K562 (cell line): ENCODE results near the gene HGFAC. TPM values are rescaled to one million over a fixed set of nuclear protein-coding genes. Genes with fewer than 3 reads are reported as not detected.

Experiments
- ATAC-seq: fragments of 200-7000 bp; cut with Tn5 transposase; 3 replicates; pipeline ENCODE4 v1.9.1; 2020; ENCODE audit warnings: moderate library complexity
- BruUV-seq: library from RNA; stranded (reverse); fragments of 400-500 nt; replicated peaks from 2 replicates; lab custom pipeline; 2021; lab: Mats Ljungman, UMichigan
- CTCF ChIA-PET: fragments of 300-600 bp; formaldehyde crosslinking; extraction: SDS; loops from one replicate; lab custom pipeline; 2021; ENCODE audit warnings: low intra/inter-chr PET ratio; lab: Yijun Ruan, JAX
- POLR2A ChIA-PET: fragments of 300-600, 350-650 bp; sonication (Branson Sonifier 250); formaldehyde crosslinking; extraction: SDS; loops from one replicate; lab custom pipeline; 2021; ENCODE audit warnings: antibody characterized with exemption, inconsistent platforms; lab: Yijun Ruan, JAX
- DNase-seq, 4 experiments: peaks; one replicate each; pipeline versions ENCODE4 v3.0.0 to v3.0.0-alpha.2; 2011 to 2018; ENCODE audit warnings: low spot score in 3 of 4, mixed read lengths in 3 of 4; ENCODE audit errors: extremely low read depth in 1 of 4
- FAIRE-seq: peaks from 2 replicates; lab custom pipeline; 2011; peaks lifted over from hg19 to GRCh38; lab: Jason Lieb, UNC
- H2AFZ ChIP-seq: 2 replicates; pipeline ENCODE4 v1.6.0; 2011; ENCODE audit warnings: low read depth, low read length, control low read depth, inconsistent platforms
- H3K27ac ChIP-seq: fragments of 200-600 bp; 3 replicates; pipeline ENCODE4 v1.8.0; 2011; ENCODE audit warnings: low read depth, mild to moderate bottlenecking, control low read depth, inconsistent platforms, low read length, moderate library complexity, mixed read lengths; ENCODE audit errors: extremely low read depth
- H3K27me3 ChIP-seq, 2 experiments: fragments of 300-600 bp in 1 of 2; 2 replicates in 1 of 2; 3 replicates in 1 of 2; pipeline versions ENCODE4 v1.6.0 to v1.8.0; 2011; ENCODE audit warnings: inconsistent platforms in 2 of 2, low read length in 2 of 2, mild to moderate bottlenecking in 1 of 2, mixed read lengths in 1 of 2, moderate library complexity in 1 of 2; ENCODE audit not compliant: control insufficient read depth in 2 of 2, insufficient read depth in 2 of 2
- H3K36me3 ChIP-seq: fragments of 300-600 bp; 3 replicates; pipeline ENCODE4 v1.8.0; 2011; ENCODE audit warnings: mild to moderate bottlenecking, low read length, inconsistent platforms; ENCODE audit not compliant: control insufficient read depth, insufficient read depth
- H3K4me1 ChIP-seq, 2 experiments: fragments of 200-600 bp in 1 of 2; replicated peaks in 1 of 2; 2 replicates in 1 of 2; 3 replicates in 1 of 2; pipeline versions ENCODE4 v1.5.1 to v1.8.0; 2011; ENCODE audit warnings: inconsistent platforms in 2 of 2, low read length in 2 of 2, mild to moderate bottlenecking in 1 of 2, mixed read lengths in 1 of 2, moderate library complexity in 1 of 2; ENCODE audit not compliant: control insufficient read depth in 2 of 2, insufficient read depth in 2 of 2
- H3K4me2 ChIP-seq: 2 replicates; pipeline ENCODE4 v1.6.1; 2011; ENCODE audit warnings: low read length, control low read depth, inconsistent platforms, mixed read lengths; ENCODE audit not compliant: insufficient read depth
- H3K4me3 ChIP-seq: fragments of 200-600 bp; sonication (generic), shearing (Covaris generic); 2 replicates; pipeline ENCODE4 v1.5.1; 2016; ENCODE audit warnings: control low read depth, inconsistent platforms
- H3K79me2 ChIP-seq: fragments of 200-600 bp; 3 replicates; pipeline ENCODE4 v1.8.0; 2011; ENCODE audit warnings: low read length, inconsistent platforms; ENCODE audit not compliant: control insufficient read depth, insufficient read depth
- H3K9ac ChIP-seq, 2 experiments: 2 replicates each; pipeline versions ENCODE4 v1.6.0 to v1.6.1; 2011; ENCODE audit warnings: low read depth in 2 of 2, low read length in 2 of 2, control low read depth in 1 of 2, inconsistent platforms in 1 of 2, mild to moderate bottlenecking in 1 of 2, mixed read lengths in 1 of 2; ENCODE audit not compliant: insufficient read depth in 1 of 2
- H3K9me1 ChIP-seq: one replicate; pipeline ENCODE4 v1.6.0; 2011; ENCODE audit warnings: inconsistent platforms, mild to moderate bottlenecking, low read length, moderate library complexity; ENCODE audit not compliant: control insufficient read depth, insufficient read depth
- H3K9me3 ChIP-seq: replicated peaks from 2 replicates; pipeline ENCODE4 v1.5.1; 2011; ENCODE audit warnings: low read depth, low read length, inconsistent platforms; ENCODE audit not compliant: control insufficient read depth, insufficient read depth
- H4K20me1 ChIP-seq: replicated peaks from 2 replicates; pipeline ENCODE4 v1.6.1; 2011; ENCODE audit warnings: low read length, inconsistent platforms, mixed read lengths; ENCODE audit not compliant: control insufficient read depth, insufficient read depth
- CTCF ChIP-seq, 3 experiments: IDR thresholded peaks in 2 of 3; conservative IDR thresholded peaks in 1 of 3; 2 replicates each; pipeline ENCODE4 v1.5.1; 2011 to 2012; ENCODE audit warnings: low read length in 3 of 3, mild to moderate bottlenecking in 3 of 3, control low read depth in 2 of 3, improper control_type of control experiment in 1 of 3, inconsistent platforms in 1 of 3, low read depth in 1 of 3, mixed read lengths in 1 of 3, moderate library complexity in 1 of 3; ENCODE audit not compliant: insufficient read depth in 2 of 3
- YY1 ChIP-seq, 3 experiments: IDR thresholded peaks; 2 replicates each; pipeline ENCODE4 v1.6.1; 2011; ENCODE audit warnings: low read length in 2 of 3, mild to moderate bottlenecking in 2 of 3, moderate library complexity in 2 of 3, borderline replicate concordance in 1 of 3, control low read depth in 1 of 3, low read depth in 1 of 3; ENCODE audit not compliant: insufficient read depth in 3 of 3, insufficient replicate concordance in 2 of 3, control insufficient read depth in 1 of 3, insufficient read length in 1 of 3; ENCODE audit errors: extremely low read depth in 1 of 3
- ZBTB33 ChIP-seq: sonication (generic); formaldehyde crosslinking; IDR thresholded peaks from 2 replicates; pipeline ENCODE4 v1.8.1; 2023; ENCODE audit warnings: mild to moderate bottlenecking, missing genetic modification reagents
- WGBS: fragments of 100-300 bp; shearing (Covaris generic); methylation state at CpG from one replicate; pipeline ENCODE4 v1.1.6; 2016; ENCODE audit warnings: low coverage, mixed read lengths; ENCODE audit not compliant: insufficient coverage; ENCODE audit errors: missing lambda C conversion rate; 5-methylcytosine and 5-hydroxymethylcytosine counted together
- in situ Hi-C: fragments of 300-500 bp; cut with MboI; formaldehyde crosslinking; loops from 4 replicates; pipeline ENCODE4 v1.15.0; 2018; ENCODE audit warnings: inconsistent platforms, mixed read lengths
- intact Hi-C: fragments of 100-400 bp; cut with micrococcal nuclease; formaldehyde crosslinking; loops from 2 replicates; pipeline ENCODE4 v1.14.2; 2022
- polyA plus RNA-seq, 8 experiments: library from polyadenylated mRNA; depleted of rRNA in 4 of 8; stranded (reverse) in 5 of 8; unstranded in 3 of 8; fragments of >200 nt; fragmentation: Nextera tagmentation in 2 of 8; fragmentation: Illumina TruSeq in 1 of 8; extraction: Ambion mirVana in 2 of 8; extraction: Trizol in 1 of 8; gene quantifications; 2 replicates each; pipeline versions ENCODE4 v1.2.1 to v1.2.3, GENCODE V29; 2011 to 2014; ENCODE audit warnings: inconsistent platforms in 1 of 8, missing spikeins in 1 of 8
- total RNA-seq, 7 experiments: library from RNA; depleted of rRNA in 6 of 7; stranded (reverse); fragments of >200 nt in 6 of 7; fragmentation: Illumina TruSeq in 2 of 7; extraction: Trizol in 2 of 7; gene quantifications; 2 replicates each; pipeline versions ENCODE4 v1.2.1 to v1.2.3, GENCODE V29; 2011 to 2021; ENCODE audit warnings: low replicate concordance in 1 of 7

HGFAC gene
- total and polyA plus RNA-seq, 9 of the 15 experiments (the other 6 are each of a cell fraction or from before 2014, with no cell fraction given): 0.13 TPM; not detected in 8

GRCh38 chr4:3418029-3418762 is 23.6 kb upstream of the HGFAC start:
- peaks cover 0 to 26% of the 10 kb centered on the region in 2 experiments; a peak in 1 of 5 replicates for H3K4me1 ChIP-seq
- intact Hi-C loops: no loop called here
- FAIRE-seq: no peak
- H3K27ac ChIP-seq: no peak overlapping the region
- CTCF ChIA-PET: no interaction called here
- no TSS peak for BruUV-seq
- in situ Hi-C loops: no loop called here
- peak in 1 of 4 experiments; percentile 37 for DNase-seq
- H3K36me3 ChIP-seq: no peaks in the 10 kb centered on the region
- no peaks in the 10 kb centered on the region for H3K9me3 ChIP-seq
- H2AFZ ChIP-seq: no peak overlapping the region
- ATAC-seq: peak; percentile 75; the same call in 2 of the 3 replicates
- H4K20me1 ChIP-seq: peaks cover 14% of the 10 kb centered on the region
- H3K9me1 ChIP-seq: no peaks in the 10 kb centered on the region
- no peak overlapping the region for H3K4me2 ChIP-seq
- POLR2A ChIA-PET: interaction anchor here (0.6 to 0.8 kb wide), 2 partner anchors 11 to 1337 kb away, joined by 3 read pairs; no protein-coding TSS in a partner anchor
- no peak overlapping the region for H3K4me3 ChIP-seq
- WGBS: 49% methylated on average over 20 of the region's 22 CpGs
- no peaks in the 10 kb centered on the region for H3K79me2 ChIP-seq
- peaks cover 6 to 29% of the 10 kb centered on the region in 2 experiments; a peak in 3 of 5 replicates for H3K27me3 ChIP-seq
- peak; percentile 26 to 48 (median 37); a peak in 3 of 6 replicates for TF ChIP-seq CTCF (IDR thresholded peaks at IDR 0.05 in 2 of 3, conservative IDR thresholded peaks at IDR 0.05 in 1 of 3; ENCODE audit: insufficient read depth in 2 of 3, low read depth in 1 of 3, low read length in 3 of 3)
- no peak for TF ChIP-seq YY1 (IDR thresholded peaks at IDR 0.05; ENCODE audit: borderline replicate concordance in 1 of 3, control insufficient read depth in 1 of 3, extremely low read depth in 1 of 3, insufficient read depth in 3 of 3, insufficient read length in 1 of 3, insufficient replicate concordance in 2 of 3, low read depth in 1 of 3, low read length in 2 of 3)
- 0 out of 2 replicates have a peak, but pooled peaks have one; percentile 25 for TF ChIP-seq ZBTB33 (CRISPR knock-in tag)
- H3K9ac ChIP-seq: no peak overlapping the region; a peak in 1 of 4 replicates
